HepG2 (cell line): ENCODE results near the gene GPR156. TPM values are rescaled to one million over a fixed set of nuclear protein-coding genes. Genes with fewer than 3 reads are reported as not detected.

Source experiments
- ATAC-seq: fragments of 200-7000 bp; cut with Tn5 transposase; 3 replicates; pipeline ENCODE4 v1.9.1; 2020; ENCODE audit warnings: mild to moderate bottlenecking, moderate library complexity
- BruUV-seq: library from RNA; stranded (reverse); fragments of 400-500 nt; replicated peaks from 2 replicates; lab custom pipeline; 2021; lab: Mats Ljungman, UMichigan
- CTCF ChIA-PET: fragments of 300-600 bp; formaldehyde crosslinking; extraction: SDS; loops from one replicate; lab custom pipeline; 2021; ENCODE audit warnings: low total read pairs, inconsistent platforms, low intra/inter-chr PET ratio; lab: Yijun Ruan, JAX
- POLR2A ChIA-PET: fragments of 350-600 bp; sonication (Branson Sonifier 250); formaldehyde crosslinking; loops from one replicate; lab custom pipeline; 2020; ENCODE audit warnings: antibody characterized with exemption, inconsistent platforms; lab: Yijun Ruan, JAX
- DNase-seq: peaks from one replicate; pipeline ENCODE4 v3.0.0-alpha.2; 2015; ENCODE audit warnings: low spot score
- FAIRE-seq: peaks from 3 replicates; lab custom pipeline; 2011; peaks lifted over from hg19 to GRCh38; lab: Jason Lieb, UNC
- H2AFZ ChIP-seq: one replicate; pipeline ENCODE4 v1.6.1; 2011; ENCODE audit warnings: low read length, inconsistent platforms
- H3K27ac ChIP-seq: fragments of 300-600 bp; 3 replicates; pipeline ENCODE4 v1.8.0; 2011; ENCODE audit warnings: mixed run types, mild to moderate bottlenecking, mixed read lengths, low read length, inconsistent platforms; ENCODE audit not compliant: insufficient read depth; ENCODE audit errors: extremely low read length
- H3K27me3 ChIP-seq, 2 experiments: fragments of 200-600 bp in 1 of 2; 2 replicates in 1 of 2; 3 replicates in 1 of 2; pipeline versions ENCODE4 v1.6.0 to v1.8.0; 2011; ENCODE audit warnings: low read length in 2 of 2, mild to moderate bottlenecking in 2 of 2, moderate library complexity in 2 of 2, inconsistent platforms in 1 of 2; ENCODE audit not compliant: insufficient read depth in 2 of 2, control insufficient read depth in 1 of 2
- H3K36me3 ChIP-seq, 2 experiments: fragments of 200-600 bp in 1 of 2; replicated peaks in 1 of 2; 2 replicates in 1 of 2; 3 replicates in 1 of 2; pipeline versions ENCODE4 v1.5.1 to v1.8.0; 2011; ENCODE audit warnings: low read length in 2 of 2, inconsistent platforms in 1 of 2; ENCODE audit not compliant: insufficient read depth in 2 of 2, control insufficient read depth in 1 of 2
- H3K4me1 ChIP-seq: 2 replicates; pipeline ENCODE4 v1.5.1; 2012; ENCODE audit warnings: low read length, inconsistent platforms; ENCODE audit not compliant: insufficient read depth
- H3K4me2 ChIP-seq: 2 replicates; pipeline ENCODE4 v1.6.0; 2011; ENCODE audit warnings: low read depth, low read length, inconsistent platforms
- H3K4me3 ChIP-seq, 3 experiments: fragments of 200-600 bp in 1 of 3; sonication (generic), shearing (Covaris generic) in 1 of 3; replicated peaks in 1 of 3; 2 replicates each; pipeline ENCODE4 v1.5.1; 2011 to 2016; ENCODE audit warnings: low read length in 3 of 3, inconsistent platforms in 2 of 3, low read depth in 2 of 3, mild to moderate bottlenecking in 2 of 3, control low read depth in 1 of 3, mixed read lengths in 1 of 3; ENCODE audit not compliant: insufficient read depth in 1 of 3
- H3K79me2 ChIP-seq: one replicate; pipeline ENCODE4 v1.6.1; 2011; ENCODE audit warnings: low read length, inconsistent platforms; ENCODE audit not compliant: insufficient read depth
- H3K9ac ChIP-seq: 2 replicates; pipeline ENCODE4 v1.6.0; 2011; ENCODE audit warnings: mild to moderate bottlenecking, low read depth, low read length, inconsistent platforms; ENCODE audit not compliant: insufficient read depth
- H3K9me3 ChIP-seq: 2 replicates; pipeline ENCODE4 v1.5.1; 2012; ENCODE audit warnings: mild to moderate bottlenecking, low read length
- H4K20me1 ChIP-seq: 2 replicates; pipeline ENCODE4 v1.6.0; 2011; ENCODE audit warnings: inconsistent platforms, mild to moderate bottlenecking, low read length, moderate library complexity; ENCODE audit not compliant: insufficient read depth
- PRMT3 ChIP-seq: sonication (generic); formaldehyde crosslinking; IDR thresholded peaks from 2 replicates; pipeline ENCODE4 v1.8.1; 2022; ENCODE audit warnings: low read depth, mild to moderate bottlenecking, moderate library complexity, missing genetic modification reagents, borderline replicate concordance
- TBX2 ChIP-seq: sonication (generic); formaldehyde crosslinking; IDR thresholded peaks from 2 replicates; pipeline ENCODE4 v1.5.0; 2020; ENCODE audit warnings: missing genetic modification reagents, mild to moderate bottlenecking, borderline replicate concordance
- ZBTB49 ChIP-seq: sonication (generic); formaldehyde crosslinking; IDR thresholded peaks from 2 replicates; pipeline ENCODE4 v1.4.0; 2020; ENCODE audit warnings: missing genetic modification reagents, borderline replicate concordance
- ZKSCAN8 ChIP-seq: IDR thresholded peaks from 2 replicates; pipeline ENCODE4 v1.6.1; 2016; ENCODE audit warnings: borderline replicate concordance, missing genetic modification reagents, missing compliant biosample characterization
- ZNF20 ChIP-seq: sonication (generic); formaldehyde crosslinking; IDR thresholded peaks from 2 replicates; pipeline ENCODE4 v1.4.0; 2020; ENCODE audit warnings: mild to moderate bottlenecking, moderate library complexity, missing genetic modification reagents
- ZNF512B ChIP-seq: sonication (generic); formaldehyde crosslinking; IDR thresholded peaks from 2 replicates; pipeline ENCODE4 v1.5.1; 2020; ENCODE audit warnings: missing genetic modification reagents, mild to moderate bottlenecking, borderline replicate concordance
- WGBS: methylation state at CpG from one replicate; pipeline ENCODE4 v1.1.6; 2017; ENCODE audit warnings: low lambda C conversion rate; 5-methylcytosine and 5-hydroxymethylcytosine counted together
- in situ Hi-C: cut with HindIII; loops from 2 replicates; pipeline ENCODE4 v1.10.0; 2017; ENCODE audit warnings: low pct_unique_long_range_greater_than_20kb; ENCODE audit not compliant: extremely low pct_ligation_motif_present
- intact Hi-C: fragments of 100-400 bp; cut with micrococcal nuclease; formaldehyde crosslinking; loops from one replicate; pipeline ENCODE4 v1.10.0; 2022; ENCODE audit not compliant: unreplicated experiment
- polyA plus RNA-seq, 8 experiments: library from polyadenylated mRNA; depleted of rRNA in 3 of 8; stranded (reverse) in 7 of 8; unstranded in 1 of 8; fragments of >200 nt; fragmentation: Illumina TruSeq in 4 of 8; extraction: Trizol in 4 of 8; gene quantifications; 2 replicates each; pipeline versions ENCODE4 v1.2.1 to v1.2.3, GENCODE V29; 2011 to 2016; ENCODE audit warnings: low read depth in 4 of 8, missing spikeins in 1 of 8, mixed read lengths in 1 of 8; ENCODE audit not compliant: insufficient read depth in 1 of 8
- total RNA-seq, 5 experiments: library from RNA; depleted of rRNA; stranded (reverse); fragments of >200 nt; fragmentation: Illumina TruSeq; extraction: Trizol; gene quantifications; 2 replicates each; pipeline ENCODE4 v1.2.3, GENCODE V29; 2016; ENCODE audit warnings: low read depth in 1 of 5

GPR156 gene
- total and polyA plus RNA-seq, 2 of the 13 experiments (the other 11 are each of a cell fraction or from before 2014, with no cell fraction given) = not detected

GRCh38 chr3:120272286-120272685, 12.7 kb downstream of the GPR156 start:
- Histone ChIP-seq H3K9me3 (no peaks in the 10 kb centered on the region), H3K4me1 (no peaks in the 10 kb centered on the region), H4K20me1 (no peaks in the 10 kb centered on the region), H3K4me2 (no peak overlapping the region), H3K36me3 (no peaks in the 10 kb centered on the region), H2AFZ (no peak overlapping the region), H3K27ac (no peak overlapping the region), H3K9ac (no peak overlapping the region), H3K79me2 (no peaks in the 10 kb centered on the region), H3K4me3 (no peak overlapping the region), H3K27me3 (peaks cover 2 to 7% of the 10 kb centered on the region in 2 experiments; a peak in 2 of 5 replicates)
- ATAC-seq (no peak), FAIRE-seq (no peak), DNase-seq (no peak)
- intact Hi-C loops = no loop called here
- WGBS = 0% methylated on average over 1 of the region's 1 CpG
- TF ChIP-seq ZNF512B (CRISPR knock-in tag) (no peak), PRMT3 (CRISPR knock-in tag) (no peak), ZBTB49 (CRISPR knock-in tag) (no peak), ZNF20 (CRISPR knock-in tag) (no peak), ZKSCAN8 (no peak), TBX2 (CRISPR knock-in tag) (no peak)
- BruUV-seq = no TSS peak
- CTCF ChIA-PET = no interaction called here
- POLR2A ChIA-PET = no interaction called here
- in situ Hi-C loops = no loop called here
